Transverse colon (tissue), 4 donors: ENCODE results near the gene SLFN14. TPM values are rescaled to one million over a fixed set of nuclear protein-coding genes. Genes with fewer than 3 reads are reported as not detected.

Source experiments
- DNase-seq: peaks from one replicate; pipeline ENCODE4 v3.0.0-alpha.2; 2019
- H3K27ac ChIP-seq, 4 donors: fragments of 200-600 bp; sonication (generic); 2 replicates each; pipeline ENCODE4 v1.5.1; 2016 to 2018; ENCODE audit warnings: inconsistent platforms in 4 of 4
- H3K27me3 ChIP-seq: fragments of 200-600 bp; sonication (generic); 2 replicates; pipeline ENCODE4 v1.5.1; 2017; ENCODE audit warnings: inconsistent platforms
- H3K36me3 ChIP-seq, 4 donors: fragments of 200-600 bp; sonication (generic); 2 replicates each; pipeline ENCODE4 v1.5.1; 2017 to 2019; ENCODE audit warnings: inconsistent platforms in 4 of 4
- H3K4me1 ChIP-seq, 4 donors: fragments of 200-600 bp; sonication (generic); 2 replicates each; pipeline ENCODE4 v1.5.1; 2017 to 2020; ENCODE audit warnings: inconsistent platforms in 4 of 4
- H3K4me3 ChIP-seq, 4 donors: fragments of 200-600 bp; sonication (generic); 1 replicate in 1 of 4; 2 replicates in 3 of 4; pipeline versions ENCODE4 v1.5.1 to v1.6.1; 2017 to 2019; ENCODE audit warnings: inconsistent platforms in 4 of 4
- H3K9me3 ChIP-seq, 2 donors: fragments of 200-600 bp; sonication (generic); 2 replicates each; pipeline ENCODE4 v1.5.1; 2017 to 2019; ENCODE audit warnings: inconsistent platforms in 2 of 2
- EP300 ChIP-seq: sonication (generic); formaldehyde crosslinking; IDR thresholded peaks from one replicate; pipeline ENCODE4 v1.6.1; 2017; ENCODE audit warnings: antibody characterized with exemption, low read depth
- POLR2A ChIP-seq: fragments of 450-650 bp; IDR thresholded peaks from one replicate; pipeline ENCODE4 v1.6.1; 2016; ENCODE audit warnings: antibody characterized with exemption, mild to moderate bottlenecking, moderate library complexity
- POLR2AphosphoS5 ChIP-seq, 3 donors: sonication (generic); formaldehyde crosslinking; IDR thresholded peaks; one replicate each; pipeline ENCODE4 v1.6.1; 2016; ENCODE audit warnings: antibody characterized with exemption in 3 of 3
- WGBS, 2 donors: methylation state at CpG; one replicate each; pipeline ENCODE4 v1.1.5; 2018; ENCODE audit warnings: low coverage in 1 of 2; 5-methylcytosine and 5-hydroxymethylcytosine counted together
- in situ Hi-C, 4 donors: fragments of 200-750 bp; cut with MboI; loops; one replicate each; pipeline versions ENCODE4 v1.15.0 to v1.15.1; 2017; ENCODE audit warnings: low sequenced_read_pairs in 3 of 4, low pct_ligation_motif_present in 1 of 4, low pct_unique_long_range_greater_than_20kb in 1 of 4
- intact Hi-C: fragments of 100-400 bp; cut with DNase I; formaldehyde crosslinking; loops from one replicate; pipeline ENCODE4 v1.15.1; 2023; ENCODE audit warnings: low total_unique reads
- total RNA-seq, 4 donors: library from RNA; depleted of rRNA; stranded (reverse); fragments of >200 nt; gene quantifications; one replicate each; pipeline ENCODE4 v1.1.0, GENCODE V29; 2016
- TF ChIP-seq, protein P1 (sequence below), 5 experiments: fragments of 200-600 bp in 3 of 5; fragments of 450-650 bp in 2 of 5; sonication (generic) in 3 of 5; IDR thresholded peaks; 1 replicate in 2 of 5; 2 replicates in 3 of 5; pipeline ENCODE4 v1.5.1; 2016 to 2017; ENCODE audit warnings: antibody characterized with exemption in 5 of 5, inconsistent platforms in 3 of 5, mild to moderate bottlenecking in 2 of 5, moderate library complexity in 1 of 5

SLFN14 gene
- total RNA-seq, 4 donors from 2014 or later = not detected

DNA sequence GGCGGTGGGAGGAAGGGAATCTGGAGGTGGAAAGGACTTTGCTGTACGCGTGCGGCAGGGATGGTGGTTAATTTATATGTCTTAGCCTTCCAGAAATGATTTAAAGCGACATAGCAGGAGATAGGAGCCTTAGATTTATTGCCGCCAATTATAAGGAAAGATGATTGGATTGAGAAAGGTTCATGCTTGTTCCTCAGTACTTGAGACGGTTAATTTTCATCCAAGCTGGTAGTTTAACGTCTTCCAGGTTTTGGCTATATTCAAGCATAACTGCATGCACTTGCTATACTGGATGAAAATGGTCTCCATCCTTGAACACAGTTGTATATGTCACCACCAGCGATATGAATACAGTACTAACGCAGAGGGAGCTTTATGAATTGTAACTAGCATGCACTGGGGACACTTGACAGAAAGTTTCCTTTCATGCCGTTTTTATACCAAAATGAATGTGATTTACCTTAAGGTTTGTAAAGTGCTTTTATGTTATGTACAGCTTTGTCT, 18.4 kb upstream of the SLFN14 start:
- Histone ChIP-seq H3K27ac (peak overlapping the region; percentile 90 to 94 (median 92)), H3K4me3 (peak overlapping the region; percentile 61 to 77 (median 68)), H3K27me3 (no peaks in the 10 kb centered on the region), H3K36me3 (peaks cover 0 to 5% (median 0%) of the 10 kb centered on the region in 4 donors), H3K9me3 (no peaks in the 10 kb centered on the region), H3K4me1 (peaks cover 5 to 16% (median 14%) of the 10 kb centered on the region in 4 donors)
- TF ChIP-seq POLR2AphosphoS5 (IDR thresholded peaks at IDR 0.05) = no peak
- TF ChIP-seq, protein P1, sequence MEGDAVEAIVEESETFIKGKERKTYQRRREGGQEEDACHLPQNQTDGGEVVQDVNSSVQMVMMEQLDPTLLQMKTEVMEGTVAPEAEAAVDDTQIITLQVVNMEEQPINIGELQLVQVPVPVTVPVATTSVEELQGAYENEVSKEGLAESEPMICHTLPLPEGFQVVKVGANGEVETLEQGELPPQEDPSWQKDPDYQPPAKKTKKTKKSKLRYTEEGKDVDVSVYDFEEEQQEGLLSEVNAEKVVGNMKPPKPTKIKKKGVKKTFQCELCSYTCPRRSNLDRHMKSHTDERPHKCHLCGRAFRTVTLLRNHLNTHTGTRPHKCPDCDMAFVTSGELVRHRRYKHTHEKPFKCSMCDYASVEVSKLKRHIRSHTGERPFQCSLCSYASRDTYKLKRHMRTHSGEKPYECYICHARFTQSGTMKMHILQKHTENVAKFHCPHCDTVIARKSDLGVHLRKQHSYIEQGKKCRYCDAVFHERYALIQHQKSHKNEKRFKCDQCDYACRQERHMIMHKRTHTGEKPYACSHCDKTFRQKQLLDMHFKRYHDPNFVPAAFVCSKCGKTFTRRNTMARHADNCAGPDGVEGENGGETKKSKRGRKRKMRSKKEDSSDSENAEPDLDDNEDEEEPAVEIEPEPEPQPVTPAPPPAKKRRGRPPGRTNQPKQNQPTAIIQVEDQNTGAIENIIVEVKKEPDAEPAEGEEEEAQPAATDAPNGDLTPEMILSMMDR (IDR thresholded peaks at IDR 0.05) = no peak
- TF ChIP-seq POLR2A = no peak
- no peak for TF ChIP-seq EP300
- WGBS, 2 donors = 0 to 1% methylated on average over 10 to 11 of the region's 11 CpGs
- intact Hi-C loops = no loop called here
- in situ Hi-C loops = no loop called here
- DNase-seq = no peak

DNA sequence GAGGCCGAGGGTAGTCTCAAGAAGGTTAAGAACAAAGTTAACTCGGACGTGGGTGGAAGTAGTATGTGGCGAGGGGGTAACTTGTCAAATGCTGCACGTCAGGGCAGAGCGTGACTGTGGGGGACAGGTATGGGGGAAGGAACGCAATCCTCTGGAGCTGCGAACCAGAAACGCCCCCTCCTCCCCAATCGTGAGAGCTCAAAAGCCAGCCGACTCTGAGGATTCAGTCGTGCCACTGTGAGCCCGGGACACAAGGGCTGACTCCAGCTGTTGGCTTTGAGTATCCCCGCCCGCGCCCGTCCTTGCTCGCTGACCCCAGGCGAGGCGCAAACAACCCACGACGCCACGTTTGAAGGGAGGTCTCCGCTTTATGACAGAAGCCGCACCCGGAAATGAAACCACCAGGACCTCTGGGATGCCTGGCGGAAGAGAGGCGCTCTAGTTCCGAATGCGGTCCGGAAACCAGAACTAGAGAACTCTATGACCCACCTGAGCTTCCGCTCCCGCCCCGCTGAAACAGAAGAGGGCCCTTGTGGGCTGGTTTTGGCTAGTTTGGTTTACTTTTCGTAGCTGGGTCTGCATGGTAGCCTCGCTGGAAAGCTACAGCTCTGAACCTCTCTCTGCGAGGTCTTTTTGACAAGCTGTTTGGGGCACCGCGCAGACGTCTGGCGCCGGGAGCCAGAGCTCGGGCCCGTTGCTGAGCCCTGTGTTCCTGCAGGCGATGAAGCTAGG, 17.7 kb upstream of the SLFN14 start, which contains the start of gene PEX12:
PEX12 (minus strand) TSS at position 375 of the 732 bp plus-strand sequence. CDS start 550 bp downstream, outside the sequence.
- peak; percentile 91 for DNase-seq
- peak within 1 kb of the TSS; percentile 61 to 77 (median 68) for H3K4me3 ChIP-seq
- H3K27ac ChIP-seq = peak within 1 kb of the TSS; percentile 90 to 94 (median 92)
- no peaks in the 10 kb centered on the region for H3K9me3 ChIP-seq
- peak; percentile 78 for TF ChIP-seq POLR2A
- TF ChIP-seq EP300 = no peak
- TF ChIP-seq, protein P1 (IDR thresholded peaks at IDR 0.05) = no peak
- TF ChIP-seq POLR2AphosphoS5 (IDR thresholded peaks at IDR 0.05) = peak; percentile 67 to 86 (median 83)
- in situ Hi-C loops (no loop called here), intact Hi-C loops (no loop called here)
- no peaks in the 10 kb centered on the region for H3K27me3 ChIP-seq
- peaks cover 5 to 16% (median 14%) of the 10 kb centered on the region in 4 donors for H3K4me1 ChIP-seq
- WGBS, 2 donors = 0% methylated on average over 45 of the region's 45 CpGs; no CpG with 5 or more reads in 1 of the 2 donors
- peaks cover 0 to 7% (median 0%) of the 10 kb centered on the region in 4 donors for H3K36me3 ChIP-seq

DNA sequence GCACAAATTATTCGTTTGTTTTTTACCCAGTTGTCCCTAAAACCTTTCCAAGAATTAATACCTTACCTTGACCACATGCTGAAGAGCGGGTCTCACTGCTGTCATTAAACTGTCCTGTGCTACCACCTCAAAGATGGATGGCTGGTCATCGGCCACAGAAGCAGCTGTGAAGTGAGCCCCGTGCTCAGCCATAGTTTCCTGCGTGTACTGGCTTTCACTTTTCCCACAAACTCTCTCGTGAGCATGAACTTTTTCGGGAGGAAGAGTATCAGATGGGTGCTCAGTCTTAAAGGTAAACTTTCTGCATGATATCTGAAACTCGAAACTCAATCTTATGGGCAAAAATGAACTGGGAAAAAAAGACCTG, 17.2 kb upstream of the SLFN14 start:
- H3K27me3 ChIP-seq = no peaks in the 10 kb centered on the region
- peak overlapping the region; percentile 90 to 94 (median 92) for H3K27ac ChIP-seq
- no peaks in the 10 kb centered on the region for H3K9me3 ChIP-seq
- DNase-seq = peak; percentile 19
- peaks cover 0 to 7% (median 0%) of the 10 kb centered on the region in 4 donors for H3K36me3 ChIP-seq
- H3K4me1 ChIP-seq = peaks cover 5 to 16% (median 14%) of the 10 kb centered on the region in 4 donors
- WGBS, 2 donors = 4 to 8% methylated on average over 2 to 8 of the region's 8 CpGs
- intact Hi-C loops (no loop called here), in situ Hi-C loops (no loop called here)
- H3K4me3 ChIP-seq = peak overlapping the region; percentile 61 to 77 (median 68)
- no peak for TF ChIP-seq POLR2AphosphoS5 (IDR thresholded peaks at IDR 0.05)
- TF ChIP-seq POLR2A = no peak
- TF ChIP-seq, protein P1 (IDR thresholded peaks at IDR 0.05) = no peak
- TF ChIP-seq EP300 = no peak

DNA sequence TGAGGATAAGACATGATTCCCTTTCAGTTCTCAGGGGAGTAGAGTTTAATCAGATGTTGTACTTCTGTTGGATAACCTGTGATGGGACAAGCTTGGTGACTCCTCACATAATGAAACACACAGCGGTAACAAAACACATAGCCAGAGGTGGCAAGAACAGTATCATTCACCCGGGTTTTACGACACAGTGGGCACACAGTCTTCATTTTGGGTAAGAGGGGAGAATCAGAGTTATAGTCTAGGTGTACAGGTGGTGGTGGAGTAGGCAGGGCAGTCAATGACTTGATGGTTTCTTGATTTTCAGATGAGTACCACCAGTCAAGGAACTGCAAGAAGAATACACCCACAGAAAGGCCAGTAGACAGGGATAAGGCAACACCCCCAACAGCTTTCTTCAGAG, 15.1 kb upstream of the SLFN14 start:
- H3K4me3 ChIP-seq = no peak overlapping the region
- in situ Hi-C loops = no loop called here
- DNase-seq = no peak
- H3K36me3 ChIP-seq = peaks cover 0 to 7% (median 0%) of the 10 kb centered on the region in 4 donors
- H3K4me1 ChIP-seq = peaks cover 5 to 16% (median 14%) of the 10 kb centered on the region in 4 donors
- no peak for TF ChIP-seq POLR2AphosphoS5 (IDR thresholded peaks at IDR 0.05)
- H3K27me3 ChIP-seq = no peaks in the 10 kb centered on the region
- no peaks in the 10 kb centered on the region for H3K9me3 ChIP-seq
- H3K27ac ChIP-seq = no peak overlapping the region
- intact Hi-C loops = no loop called here
- WGBS, 2 donors = 78 to 82% methylated on average over 3 of the region's 3 CpGs
